ENCODE measurements around the gene PAK6.

PAK6 gene

DNA sequence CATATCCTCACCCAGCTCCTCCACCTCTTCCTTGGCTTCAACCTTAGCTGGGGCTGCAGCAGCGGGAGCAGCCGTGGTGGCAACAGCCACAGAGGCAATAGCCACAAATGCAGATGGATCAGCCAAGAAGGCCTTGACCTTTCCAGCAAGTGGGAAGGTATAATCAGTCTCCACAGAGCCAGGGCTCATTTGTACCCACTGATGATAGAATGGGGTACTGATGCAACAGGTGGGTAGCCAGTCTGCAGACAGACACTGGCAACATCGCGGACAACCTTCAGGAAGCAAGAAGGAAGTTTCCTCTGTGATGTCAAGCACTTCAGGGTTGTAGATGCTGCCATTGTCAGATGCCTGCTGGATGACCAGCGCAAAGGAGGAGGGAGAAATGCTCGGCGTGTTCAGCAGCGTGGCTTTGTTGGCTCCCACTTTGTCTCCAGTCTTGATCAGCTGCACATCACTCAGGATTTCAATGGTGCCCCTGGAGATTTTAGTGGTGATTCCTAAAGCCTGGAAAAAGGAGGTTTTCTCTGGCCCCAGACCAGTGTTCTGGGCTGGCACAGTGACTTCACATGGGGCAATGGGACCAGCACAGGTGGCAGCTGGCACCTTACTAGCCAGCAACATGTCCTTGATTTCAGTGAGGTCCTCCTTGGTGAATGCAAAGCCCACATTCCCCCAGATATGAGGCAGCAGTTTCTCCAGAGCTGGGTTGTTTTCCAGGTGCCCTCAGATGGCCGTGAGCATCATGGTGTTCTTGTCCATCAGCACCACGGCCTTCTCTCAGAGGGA, 73.7 kb downstream of the PAK6 start:
- DNase-seq = no peak

GRCh38 chr15:40313531-40314398, 74.9 kb downstream of the PAK6 start:
- peak; percentile 93 to 98 for DNase-seq

- no peak for DNase-seq
Measured at GRCh38 chr15:40314723-40315276, 75.9 kb downstream of the PAK6 start.

- no peak for DNase-seq
Measured at GRCh38 chr15:40316931-40317330, 78.1 kb downstream of the PAK6 start.

GRCh38 chr15:40317580-40317979, 78.7 kb downstream of the PAK6 start:
- DNase-seq = no peak

- no peak for DNase-seq
Measured at GRCh38 chr15:40320409-40320808, 81.5 kb downstream of the PAK6 start.

GRCh38 chr15:40320931-40321371, 82.1 kb downstream of the PAK6 start:
- DNase-seq = peak; percentile 30 to 76

- peak in 1 of 2 experiments; percentile 40 for DNase-seq
Measured at GRCh38 chr15:40322531-40323238, 83.8 kb downstream of the PAK6 start.

DNA sequence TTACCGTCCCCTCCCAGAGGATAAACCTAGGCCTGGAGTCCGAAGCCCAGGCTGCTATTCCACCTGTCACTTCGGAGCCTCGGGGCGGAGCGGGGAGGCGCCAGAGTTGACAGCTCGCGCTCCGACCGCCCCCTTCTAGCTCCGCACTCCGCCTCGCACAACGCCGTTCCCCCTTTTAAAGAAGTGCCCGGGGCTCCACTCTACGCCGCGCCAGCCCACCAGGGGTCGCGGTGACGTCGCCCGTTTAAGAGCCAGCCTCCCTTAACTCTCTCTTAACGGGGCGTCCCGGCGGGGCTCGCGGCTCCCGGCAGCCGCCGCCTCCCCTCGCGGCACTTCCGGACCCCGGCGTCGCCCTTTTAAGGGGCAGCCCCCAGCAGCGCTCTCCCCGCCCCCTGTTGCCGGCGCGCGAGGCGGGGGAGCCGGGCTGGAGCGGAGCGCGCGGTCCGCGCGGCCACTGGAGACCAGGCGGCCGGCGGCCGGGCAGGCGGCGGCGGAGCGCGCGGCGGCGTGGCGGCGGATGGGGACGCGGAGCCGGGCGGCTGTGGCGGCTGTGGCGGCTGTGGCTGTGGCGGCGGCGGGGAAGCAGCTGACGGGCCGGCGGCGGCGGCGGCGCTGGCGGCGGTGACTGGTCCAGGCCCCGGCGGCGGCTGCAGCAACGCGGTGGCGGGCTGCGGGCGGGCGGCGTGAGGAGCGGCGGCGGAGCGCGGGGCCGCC, 84.5 kb downstream of the PAK6 start, which contains the start of gene INAFM2:
INAFM2 (plus strand) TSS at position 454 of the 714 bp plus-strand sequence. CDS start 364 bp downstream, outside the sequence.
- peak; percentile 97 to 98 for DNase-seq

DNA sequence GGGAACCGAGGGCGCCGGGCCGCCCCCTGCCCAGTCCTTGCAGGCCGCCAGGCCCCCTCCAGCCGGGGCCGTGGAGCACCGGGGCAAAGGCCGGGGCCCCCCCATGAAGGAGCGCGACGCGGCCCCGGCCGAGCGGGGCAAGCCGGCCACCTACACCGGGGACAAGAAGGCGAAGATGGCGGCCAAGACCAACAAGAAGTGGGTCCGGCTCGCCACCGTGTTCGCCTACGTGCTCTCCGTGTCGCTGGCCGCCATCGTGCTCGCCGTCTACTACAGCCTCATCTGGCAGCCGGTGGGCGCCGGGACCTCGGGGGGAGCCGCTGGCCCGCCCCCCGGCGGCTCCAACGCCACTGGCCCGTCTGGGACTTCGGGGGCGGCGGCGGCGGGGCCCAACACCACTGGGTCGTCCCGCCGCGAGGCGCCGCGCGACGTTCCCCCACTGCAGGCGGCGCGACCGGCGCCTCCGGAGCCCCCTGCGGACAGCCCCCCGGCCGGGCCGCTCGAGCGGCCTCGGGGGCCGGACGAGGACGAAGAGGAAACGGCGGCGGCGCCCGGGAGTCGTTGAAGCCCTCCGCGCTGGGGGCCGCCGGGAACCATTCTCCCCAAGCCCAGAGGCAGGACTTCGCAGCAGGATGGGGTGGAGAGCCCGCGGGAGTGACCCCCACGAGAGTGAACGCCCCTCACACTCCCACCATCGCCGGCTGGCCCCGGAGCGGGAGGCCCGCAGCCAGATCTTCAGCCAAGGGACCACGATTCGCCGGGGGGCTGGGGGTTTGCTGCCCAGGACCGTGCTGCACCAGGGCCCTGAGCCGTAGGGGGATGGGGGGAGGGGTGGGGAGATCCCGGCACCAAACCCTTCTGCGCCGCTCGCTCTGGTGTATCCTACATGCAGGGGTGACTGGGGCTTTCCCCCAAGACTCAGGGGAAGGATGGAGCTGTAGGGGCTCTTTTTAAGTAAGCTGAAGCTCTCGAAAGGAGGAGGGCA, 85.4 kb downstream of the PAK6 start:
- peak in 1 of 2 experiments; percentile 31 for DNase-seq

DNA sequence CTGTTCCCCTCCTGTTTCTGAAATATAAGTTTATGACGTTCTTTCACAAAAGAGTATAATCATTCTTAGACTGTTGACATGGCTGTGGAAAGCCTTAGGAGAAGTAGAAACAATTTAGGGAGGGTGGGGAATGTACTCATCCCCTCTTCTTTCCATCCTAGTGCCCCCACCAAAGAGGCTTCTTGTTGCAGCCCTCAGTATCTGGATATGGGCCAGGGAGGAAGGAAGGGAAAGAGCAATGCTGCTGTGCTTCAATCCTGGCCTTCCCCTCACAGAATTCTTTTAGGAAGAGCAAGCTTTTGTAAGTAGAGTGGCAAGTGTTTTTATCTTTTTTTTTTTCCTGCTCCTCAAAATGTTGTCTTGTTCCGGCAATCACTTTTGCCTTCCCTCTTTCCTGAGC, 86.3 kb downstream of the PAK6 start:
- no peak for DNase-seq

GRCh38 chr15:40325700-40326099, 86.8 kb downstream of the PAK6 start:
- no peak for DNase-seq

Measured in NCI-H524 (cell line).